Stomach (tissue), 4 donors: ENCODE results near the gene PHF21A.

ENCODE experiments used
- EP300 ChIP-seq: sonication (generic); formaldehyde crosslinking; IDR thresholded peaks from one replicate; pipeline ENCODE4 v1.6.1; 2017; ENCODE audit warnings: antibody characterized with exemption
- POLR2AphosphoS5 ChIP-seq, 3 donors: sonication (generic); formaldehyde crosslinking; IDR thresholded peaks; one replicate each; pipeline ENCODE4 v1.6.1; 2016; ENCODE audit warnings: antibody characterized with exemption in 3 of 3
- TF ChIP-seq, protein P1 (sequence below), 7 experiments: fragments of 450-650 bp in 4 of 7; fragments of 200-600 bp in 3 of 7; sonication (generic) in 3 of 7; IDR thresholded peaks; one replicate each; pipeline ENCODE4 v1.5.1; 2016 to 2019; ENCODE audit warnings: antibody characterized with exemption in 7 of 7, control low read depth in 2 of 7, mild to moderate bottlenecking in 1 of 7

DNA sequence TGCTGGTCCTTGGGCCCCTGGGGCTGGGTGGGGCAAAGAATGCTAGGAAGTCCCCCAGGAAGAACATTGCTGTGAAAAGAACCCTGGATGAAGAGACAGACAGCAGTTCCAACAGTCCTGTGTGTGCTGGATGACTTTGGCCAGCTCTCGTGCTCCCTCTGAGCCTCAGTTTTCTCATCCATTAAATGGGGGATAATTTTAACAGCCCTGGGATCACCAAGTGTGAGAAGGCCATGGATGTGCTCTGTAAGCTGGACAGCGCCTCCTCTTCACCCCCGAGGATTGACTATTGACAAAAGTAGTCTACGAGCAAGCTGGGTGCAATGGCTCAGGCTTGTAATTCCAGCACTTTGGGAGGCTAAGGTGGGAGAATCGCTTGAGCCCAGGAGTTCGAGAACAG lies 196.3 kb downstream of the PHF21A start:
- TF ChIP-seq, protein P1, sequence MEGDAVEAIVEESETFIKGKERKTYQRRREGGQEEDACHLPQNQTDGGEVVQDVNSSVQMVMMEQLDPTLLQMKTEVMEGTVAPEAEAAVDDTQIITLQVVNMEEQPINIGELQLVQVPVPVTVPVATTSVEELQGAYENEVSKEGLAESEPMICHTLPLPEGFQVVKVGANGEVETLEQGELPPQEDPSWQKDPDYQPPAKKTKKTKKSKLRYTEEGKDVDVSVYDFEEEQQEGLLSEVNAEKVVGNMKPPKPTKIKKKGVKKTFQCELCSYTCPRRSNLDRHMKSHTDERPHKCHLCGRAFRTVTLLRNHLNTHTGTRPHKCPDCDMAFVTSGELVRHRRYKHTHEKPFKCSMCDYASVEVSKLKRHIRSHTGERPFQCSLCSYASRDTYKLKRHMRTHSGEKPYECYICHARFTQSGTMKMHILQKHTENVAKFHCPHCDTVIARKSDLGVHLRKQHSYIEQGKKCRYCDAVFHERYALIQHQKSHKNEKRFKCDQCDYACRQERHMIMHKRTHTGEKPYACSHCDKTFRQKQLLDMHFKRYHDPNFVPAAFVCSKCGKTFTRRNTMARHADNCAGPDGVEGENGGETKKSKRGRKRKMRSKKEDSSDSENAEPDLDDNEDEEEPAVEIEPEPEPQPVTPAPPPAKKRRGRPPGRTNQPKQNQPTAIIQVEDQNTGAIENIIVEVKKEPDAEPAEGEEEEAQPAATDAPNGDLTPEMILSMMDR (IDR thresholded peaks at IDR 0.05): no peak
- TF ChIP-seq POLR2AphosphoS5 (IDR thresholded peaks at IDR 0.05) (no peak), EP300 (no peak)
